ENCODE results near the gene NT5C.
A peak's percentile ranks its signal among the peaks of the same experiment; 100 is the strongest.
"Not testable (repeated sequence)": the region's sequence is repeated elsewhere in the genome, so short reads cannot be mapped to it uniquely, and the experiment has no call there.

The NT5C gene

GRCh38 chr17:75159196-75160031, 27.9 kb upstream of the NT5C start:
- no peak overlapping the region for H3K4me3 ChIP-seq (ENCODE audit: low read depth in 1 of 2, low read length in 2 of 2)
- no peaks in the 10 kb centered on the region for H3K9me3 ChIP-seq (ENCODE audit: control insufficient read depth in 1 of 2, low read length in 2 of 2)
- H3K27me3 ChIP-seq (ENCODE audit: control insufficient read depth in 1 of 2, insufficient read depth in 2 of 2, low read length in 2 of 2): no peaks in the 10 kb centered on the region
- H3K9ac ChIP-seq (ENCODE audit: low read depth in 1 of 2, low read length in 2 of 2): no peak overlapping the region
- peaks cover 5 to 7% of the 10 kb centered on the region in 2 donors for H3K4me1 ChIP-seq (ENCODE audit: control insufficient read depth in 1 of 2, insufficient read depth in 2 of 2, low read length in 2 of 2)
- peak overlapping the region; percentile 37 for H3K27ac ChIP-seq (ENCODE audit: low read depth, low read length)
- H3K36me3 ChIP-seq (ENCODE audit: control insufficient read depth in 1 of 2, insufficient read depth in 2 of 2, low read length in 2 of 2): no peaks in the 10 kb centered on the region

GRCh38 chr17:75158480-75158879, 26.9 kb upstream of the NT5C start:
- H3K36me3 ChIP-seq (ENCODE audit: control insufficient read depth in 1 of 2, insufficient read depth in 2 of 2, low read length in 2 of 2); H3K9me3 ChIP-seq (ENCODE audit: control insufficient read depth in 1 of 2, low read length in 2 of 2); H3K9ac ChIP-seq (ENCODE audit: low read depth in 1 of 2, low read length in 2 of 2); H3K27ac ChIP-seq (ENCODE audit: low read depth, low read length); H3K4me3 ChIP-seq (ENCODE audit: low read depth in 1 of 2, low read length in 2 of 2); H3K27me3 ChIP-seq (ENCODE audit: control insufficient read depth in 1 of 2, insufficient read depth in 2 of 2, low read length in 2 of 2); H3K4me1 ChIP-seq (ENCODE audit: control insufficient read depth in 1 of 2, insufficient read depth in 2 of 2, low read length in 2 of 2): not testable (repeated sequence)

- no peaks in the 10 kb centered on the region for H3K36me3 ChIP-seq (ENCODE audit: control insufficient read depth in 1 of 2, insufficient read depth in 2 of 2, low read length in 2 of 2)
- no peaks in the 10 kb centered on the region for H3K27me3 ChIP-seq (ENCODE audit: control insufficient read depth in 1 of 2, insufficient read depth in 2 of 2, low read length in 2 of 2)
- H3K9me3 ChIP-seq (ENCODE audit: control insufficient read depth in 1 of 2, low read length in 2 of 2): no peaks in the 10 kb centered on the region
- H3K4me3 ChIP-seq (ENCODE audit: low read depth in 1 of 2, low read length in 2 of 2): peak overlapping the region in 1 of 2 donors; percentile 21
- no peak overlapping the region for H3K9ac ChIP-seq (ENCODE audit: low read depth in 1 of 2, low read length in 2 of 2)
- no peak overlapping the region for H3K27ac ChIP-seq (ENCODE audit: low read depth, low read length)
- H3K4me1 ChIP-seq (ENCODE audit: control insufficient read depth in 1 of 2, insufficient read depth in 2 of 2, low read length in 2 of 2): peaks cover 17 to 22% of the 10 kb centered on the region in 2 donors
Measured at GRCh38 chr17:75155191-75155601, 23.7 kb upstream of the NT5C start.

GRCh38 chr17:75154195-75155106, 22.9 kb upstream of the NT5C start, which contains the start of gene JPT1:
JPT1 (minus strand) TSS chr17:75154512; CDS start chr17:75154397, 115 bp downstream.
- Histone ChIP-seq H3K27me3 (ENCODE audit: control insufficient read depth in 1 of 2, insufficient read depth in 2 of 2, low read length in 2 of 2) (no peaks in the 10 kb centered on the region), H3K9ac (ENCODE audit: low read depth in 1 of 2, low read length in 2 of 2) (peak within 1 kb of the TSS; percentile 89 to 91), H3K4me3 (ENCODE audit: low read depth in 1 of 2, low read length in 2 of 2) (peak within 1 kb of the TSS; percentile 81 to 93), H3K4me1 (ENCODE audit: control insufficient read depth in 1 of 2, insufficient read depth in 2 of 2, low read length in 2 of 2) (peaks cover 22 to 23% of the 10 kb centered on the region in 2 donors), H3K9me3 (ENCODE audit: control insufficient read depth in 1 of 2, low read length in 2 of 2) (no peaks in the 10 kb centered on the region), H3K27ac (ENCODE audit: low read depth, low read length) (peak within 1 kb of the TSS; percentile 53), H3K36me3 (ENCODE audit: control insufficient read depth in 1 of 2, insufficient read depth in 2 of 2, low read length in 2 of 2) (no peaks in the 10 kb centered on the region)

- H3K4me3 ChIP-seq (ENCODE audit: low read depth in 1 of 2, low read length in 2 of 2): peak overlapping the region; percentile 81 to 93
- no peaks in the 10 kb centered on the region for H3K36me3 ChIP-seq (ENCODE audit: control insufficient read depth in 1 of 2, insufficient read depth in 2 of 2, low read length in 2 of 2)
- H3K27me3 ChIP-seq (ENCODE audit: control insufficient read depth in 1 of 2, insufficient read depth in 2 of 2, low read length in 2 of 2): no peaks in the 10 kb centered on the region
- no peak overlapping the region for H3K27ac ChIP-seq (ENCODE audit: low read depth, low read length)
- no peaks in the 10 kb centered on the region for H3K9me3 ChIP-seq (ENCODE audit: control insufficient read depth in 1 of 2, low read length in 2 of 2)
- peaks cover 25% of the 10 kb centered on the region in 2 donors for H3K4me1 ChIP-seq (ENCODE audit: control insufficient read depth in 1 of 2, insufficient read depth in 2 of 2, low read length in 2 of 2)
- peak overlapping the region; percentile 89 to 91 for H3K9ac ChIP-seq (ENCODE audit: low read depth in 1 of 2, low read length in 2 of 2)
Measured at GRCh38 chr17:75153780-75154194, 22.2 kb upstream of the NT5C start.

GRCh38 chr17:75152922-75153779, 21.6 kb upstream of the NT5C start:
- peak overlapping the region; percentile 81 to 93 for H3K4me3 ChIP-seq (ENCODE audit: low read depth in 1 of 2, low read length in 2 of 2)
- peaks cover 31 to 32% of the 10 kb centered on the region in 2 donors for H3K4me1 ChIP-seq (ENCODE audit: control insufficient read depth in 1 of 2, insufficient read depth in 2 of 2, low read length in 2 of 2)
- no peaks in the 10 kb centered on the region for H3K27me3 ChIP-seq (ENCODE audit: control insufficient read depth in 1 of 2, insufficient read depth in 2 of 2, low read length in 2 of 2)
- H3K36me3 ChIP-seq (ENCODE audit: control insufficient read depth in 1 of 2, insufficient read depth in 2 of 2, low read length in 2 of 2): no peaks in the 10 kb centered on the region
- H3K9me3 ChIP-seq (ENCODE audit: control insufficient read depth in 1 of 2, low read length in 2 of 2): no peaks in the 10 kb centered on the region
- H3K9ac ChIP-seq (ENCODE audit: low read depth in 1 of 2, low read length in 2 of 2): peak overlapping the region; percentile 89 to 91
- H3K27ac ChIP-seq (ENCODE audit: low read depth, low read length): peak overlapping the region; percentile 36

GRCh38 chr17:75152523-75152921, 21.0 kb upstream of the NT5C start:
- Histone ChIP-seq H3K9me3 (ENCODE audit: control insufficient read depth in 1 of 2, low read length in 2 of 2) (no peaks in the 10 kb centered on the region), H3K27ac (ENCODE audit: low read depth, low read length) (no peak overlapping the region), H3K4me3 (ENCODE audit: low read depth in 1 of 2, low read length in 2 of 2) (peak overlapping the region; percentile 81 to 93), H3K9ac (ENCODE audit: low read depth in 1 of 2, low read length in 2 of 2) (peak overlapping the region; percentile 89 to 91), H3K27me3 (ENCODE audit: control insufficient read depth in 1 of 2, insufficient read depth in 2 of 2, low read length in 2 of 2) (no peaks in the 10 kb centered on the region), H3K4me1 (ENCODE audit: control insufficient read depth in 1 of 2, insufficient read depth in 2 of 2, low read length in 2 of 2) (peaks cover 32 to 38% of the 10 kb centered on the region in 2 donors), H3K36me3 (ENCODE audit: control insufficient read depth in 1 of 2, insufficient read depth in 2 of 2, low read length in 2 of 2) (peaks cover 2% of the 10 kb centered on the region in 2 donors)

- H3K36me3 ChIP-seq (ENCODE audit: control insufficient read depth in 1 of 2, insufficient read depth in 2 of 2, low read length in 2 of 2): peaks cover 8% of the 10 kb centered on the region in 2 donors
- H3K9ac ChIP-seq (ENCODE audit: low read depth in 1 of 2, low read length in 2 of 2): peak overlapping the region in 1 of 2 donors; percentile 89
- H3K27ac ChIP-seq (ENCODE audit: low read depth, low read length): no peak overlapping the region
- H3K27me3 ChIP-seq (ENCODE audit: control insufficient read depth in 1 of 2, insufficient read depth in 2 of 2, low read length in 2 of 2): no peaks in the 10 kb centered on the region
- H3K4me3 ChIP-seq (ENCODE audit: low read depth in 1 of 2, low read length in 2 of 2): no peak overlapping the region
- H3K9me3 ChIP-seq (ENCODE audit: control insufficient read depth in 1 of 2, low read length in 2 of 2): no peaks in the 10 kb centered on the region
- H3K4me1 ChIP-seq (ENCODE audit: control insufficient read depth in 1 of 2, insufficient read depth in 2 of 2, low read length in 2 of 2): peaks cover 32 to 38% of the 10 kb centered on the region in 2 donors
Measured at GRCh38 chr17:75151930-75152329, 20.4 kb upstream of the NT5C start.

- Histone ChIP-seq H3K27ac (ENCODE audit: low read depth, low read length) (peak overlapping the region; percentile 30), H3K4me3 (ENCODE audit: low read depth in 1 of 2, low read length in 2 of 2) (no peak overlapping the region), H3K36me3 (ENCODE audit: control insufficient read depth in 1 of 2, insufficient read depth in 2 of 2, low read length in 2 of 2) (peaks cover 22 to 39% of the 10 kb centered on the region in 2 donors), H3K9me3 (ENCODE audit: control insufficient read depth in 1 of 2, low read length in 2 of 2) (no peaks in the 10 kb centered on the region), H3K4me1 (ENCODE audit: control insufficient read depth in 1 of 2, insufficient read depth in 2 of 2, low read length in 2 of 2) (peaks cover 25 to 27% of the 10 kb centered on the region in 2 donors), H3K9ac (ENCODE audit: low read depth in 1 of 2, low read length in 2 of 2) (no peak overlapping the region), H3K27me3 (ENCODE audit: control insufficient read depth in 1 of 2, insufficient read depth in 2 of 2, low read length in 2 of 2) (no peaks in the 10 kb centered on the region)
Measured at GRCh38 chr17:75147878-75148546, 16.5 kb upstream of the NT5C start.
